ENCODE measurements around the gene HMCN2. TPM values are rescaled to one million over a fixed set of nuclear protein-coding genes. Genes with fewer than 3 reads are reported as not detected.

Gene HMCN2
- total RNA-seq, 1 experiment from 2014 or later, result 5.6 TPM

DNA sequence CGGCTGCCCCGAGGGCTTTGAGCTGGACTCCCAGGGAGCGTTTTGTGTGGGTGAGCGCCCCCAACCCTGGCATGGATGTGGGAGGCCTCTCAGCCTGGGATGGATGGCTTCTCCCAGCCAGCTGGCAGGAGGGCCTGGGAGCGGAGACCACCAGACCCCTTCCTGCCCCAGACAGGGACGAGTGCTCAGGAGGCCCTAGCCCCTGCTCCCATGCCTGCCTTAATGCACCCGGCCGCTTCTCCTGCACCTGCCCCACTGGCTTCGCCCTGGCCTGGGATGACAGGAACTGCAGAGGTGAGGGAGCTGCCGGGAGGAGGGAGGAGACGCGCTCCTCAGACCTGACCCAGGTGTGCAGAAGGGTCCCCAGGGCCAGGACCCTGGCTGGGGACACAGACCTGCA lies 161.8 kb downstream of the HMCN2 start (continued):
- TF ChIP-seq, protein P1, sequence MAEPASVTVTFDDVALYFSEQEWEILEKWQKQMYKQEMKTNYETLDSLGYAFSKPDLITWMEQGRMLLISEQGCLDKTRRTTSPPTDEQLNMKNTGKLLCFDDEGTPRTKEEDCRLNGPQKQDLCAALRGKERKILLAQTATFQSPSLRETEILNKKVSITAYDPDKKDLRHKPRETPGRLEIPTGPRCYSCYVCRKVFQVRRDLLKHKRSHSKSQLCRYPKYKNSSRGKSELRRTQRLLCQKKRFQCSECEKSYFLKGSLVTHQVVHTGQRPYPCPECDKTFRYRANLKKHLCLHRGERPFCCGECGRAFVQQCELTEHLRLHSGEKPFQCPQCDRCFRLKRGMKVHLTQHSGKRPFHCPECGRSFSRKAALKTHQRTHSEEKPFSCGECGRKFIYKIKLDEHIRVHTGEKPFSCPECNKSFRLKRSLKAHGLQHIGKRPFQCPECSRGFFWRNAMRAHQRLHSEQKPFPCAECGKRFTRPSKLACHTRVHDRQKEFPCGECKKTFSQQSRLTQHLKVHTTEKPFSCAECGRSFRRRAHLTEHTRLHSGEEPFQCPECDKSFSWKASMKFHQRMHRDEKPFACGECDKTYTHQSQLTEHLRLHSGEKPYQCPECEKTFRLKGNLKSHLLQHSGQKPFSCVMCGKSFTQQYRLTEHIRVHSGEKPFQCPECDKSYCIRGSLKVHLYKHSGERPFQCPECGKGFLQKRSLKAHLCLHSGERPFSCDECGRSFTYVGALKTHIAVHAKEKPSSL (CRISPR knock-in tag; conservative IDR thresholded peaks at IDR 0.05), result no peak
- TF ChIP-seq, protein P2, sequence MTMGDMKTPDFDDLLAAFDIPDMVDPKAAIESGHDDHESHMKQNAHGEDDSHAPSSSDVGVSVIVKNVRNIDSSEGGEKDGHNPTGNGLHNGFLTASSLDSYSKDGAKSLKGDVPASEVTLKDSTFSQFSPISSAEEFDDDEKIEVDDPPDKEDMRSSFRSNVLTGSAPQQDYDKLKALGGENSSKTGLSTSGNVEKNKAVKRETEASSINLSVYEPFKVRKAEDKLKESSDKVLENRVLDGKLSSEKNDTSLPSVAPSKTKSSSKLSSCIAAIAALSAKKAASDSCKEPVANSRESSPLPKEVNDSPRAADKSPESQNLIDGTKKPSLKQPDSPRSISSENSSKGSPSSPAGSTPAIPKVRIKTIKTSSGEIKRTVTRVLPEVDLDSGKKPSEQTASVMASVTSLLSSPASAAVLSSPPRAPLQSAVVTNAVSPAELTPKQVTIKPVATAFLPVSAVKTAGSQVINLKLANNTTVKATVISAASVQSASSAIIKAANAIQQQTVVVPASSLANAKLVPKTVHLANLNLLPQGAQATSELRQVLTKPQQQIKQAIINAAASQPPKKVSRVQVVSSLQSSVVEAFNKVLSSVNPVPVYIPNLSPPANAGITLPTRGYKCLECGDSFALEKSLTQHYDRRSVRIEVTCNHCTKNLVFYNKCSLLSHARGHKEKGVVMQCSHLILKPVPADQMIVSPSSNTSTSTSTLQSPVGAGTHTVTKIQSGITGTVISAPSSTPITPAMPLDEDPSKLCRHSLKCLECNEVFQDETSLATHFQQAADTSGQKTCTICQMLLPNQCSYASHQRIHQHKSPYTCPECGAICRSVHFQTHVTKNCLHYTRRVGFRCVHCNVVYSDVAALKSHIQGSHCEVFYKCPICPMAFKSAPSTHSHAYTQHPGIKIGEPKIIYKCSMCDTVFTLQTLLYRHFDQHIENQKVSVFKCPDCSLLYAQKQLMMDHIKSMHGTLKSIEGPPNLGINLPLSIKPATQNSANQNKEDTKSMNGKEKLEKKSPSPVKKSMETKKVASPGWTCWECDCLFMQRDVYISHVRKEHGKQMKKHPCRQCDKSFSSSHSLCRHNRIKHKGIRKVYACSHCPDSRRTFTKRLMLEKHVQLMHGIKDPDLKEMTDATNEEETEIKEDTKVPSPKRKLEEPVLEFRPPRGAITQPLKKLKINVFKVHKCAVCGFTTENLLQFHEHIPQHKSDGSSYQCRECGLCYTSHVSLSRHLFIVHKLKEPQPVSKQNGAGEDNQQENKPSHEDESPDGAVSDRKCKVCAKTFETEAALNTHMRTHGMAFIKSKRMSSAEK (CRISPR knock-in tag; IDR thresholded peaks at IDR 0.05; ENCODE audit: borderline replicate concordance), result no peak
- TF ChIP-seq, protein P3, sequence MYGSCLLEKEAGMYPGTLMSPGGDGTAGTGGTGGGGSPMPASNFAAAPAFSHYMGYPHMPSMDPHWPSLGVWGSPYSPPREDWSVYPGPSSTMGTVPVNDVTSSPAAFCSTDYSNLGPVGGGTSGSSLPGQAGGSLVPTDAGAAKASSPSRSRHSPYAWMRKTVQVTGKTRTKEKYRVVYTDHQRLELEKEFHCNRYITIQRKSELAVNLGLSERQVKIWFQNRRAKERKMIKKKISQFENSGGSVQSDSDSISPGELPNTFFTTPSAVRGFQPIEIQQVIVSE (CRISPR knock-in tag; IDR thresholded peaks at IDR 0.05; ENCODE audit: borderline replicate concordance), result no peak
- TF ChIP-seq, protein P4, sequence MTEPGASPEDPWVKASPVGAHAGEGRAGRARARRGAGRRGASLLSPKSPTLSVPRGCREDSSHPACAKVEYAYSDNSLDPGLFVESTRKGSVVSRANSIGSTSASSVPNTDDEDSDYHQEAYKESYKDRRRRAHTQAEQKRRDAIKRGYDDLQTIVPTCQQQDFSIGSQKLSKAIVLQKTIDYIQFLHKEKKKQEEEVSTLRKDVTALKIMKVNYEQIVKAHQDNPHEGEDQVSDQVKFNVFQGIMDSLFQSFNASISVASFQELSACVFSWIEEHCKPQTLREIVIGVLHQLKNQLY (CRISPR knock-in tag; IDR thresholded peaks at IDR 0.05), result no peak
- TF ChIP-seq CBFB (CRISPR knock-in tag; IDR thresholded peaks at IDR 0.05; ENCODE audit: low read depth), result no peak
- TF ChIP-seq, protein P5, sequence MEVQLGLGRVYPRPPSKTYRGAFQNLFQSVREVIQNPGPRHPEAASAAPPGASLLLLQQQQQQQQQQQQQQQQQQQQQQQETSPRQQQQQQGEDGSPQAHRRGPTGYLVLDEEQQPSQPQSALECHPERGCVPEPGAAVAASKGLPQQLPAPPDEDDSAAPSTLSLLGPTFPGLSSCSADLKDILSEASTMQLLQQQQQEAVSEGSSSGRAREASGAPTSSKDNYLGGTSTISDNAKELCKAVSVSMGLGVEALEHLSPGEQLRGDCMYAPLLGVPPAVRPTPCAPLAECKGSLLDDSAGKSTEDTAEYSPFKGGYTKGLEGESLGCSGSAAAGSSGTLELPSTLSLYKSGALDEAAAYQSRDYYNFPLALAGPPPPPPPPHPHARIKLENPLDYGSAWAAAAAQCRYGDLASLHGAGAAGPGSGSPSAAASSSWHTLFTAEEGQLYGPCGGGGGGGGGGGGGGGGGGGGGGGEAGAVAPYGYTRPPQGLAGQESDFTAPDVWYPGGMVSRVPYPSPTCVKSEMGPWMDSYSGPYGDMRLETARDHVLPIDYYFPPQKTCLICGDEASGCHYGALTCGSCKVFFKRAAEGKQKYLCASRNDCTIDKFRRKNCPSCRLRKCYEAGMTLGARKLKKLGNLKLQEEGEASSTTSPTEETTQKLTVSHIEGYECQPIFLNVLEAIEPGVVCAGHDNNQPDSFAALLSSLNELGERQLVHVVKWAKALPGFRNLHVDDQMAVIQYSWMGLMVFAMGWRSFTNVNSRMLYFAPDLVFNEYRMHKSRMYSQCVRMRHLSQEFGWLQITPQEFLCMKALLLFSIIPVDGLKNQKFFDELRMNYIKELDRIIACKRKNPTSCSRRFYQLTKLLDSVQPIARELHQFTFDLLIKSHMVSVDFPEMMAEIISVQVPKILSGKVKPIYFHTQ (CRISPR knock-in tag; IDR thresholded peaks at IDR 0.05), result no peak
- TF ChIP-seq ZNF138 (CRISPR knock-in tag; conservative IDR thresholded peaks at IDR 0.05), result no peak
- TF ChIP-seq MYBL2 (CRISPR knock-in tag; IDR thresholded peaks at IDR 0.05), result no peak

DNA sequence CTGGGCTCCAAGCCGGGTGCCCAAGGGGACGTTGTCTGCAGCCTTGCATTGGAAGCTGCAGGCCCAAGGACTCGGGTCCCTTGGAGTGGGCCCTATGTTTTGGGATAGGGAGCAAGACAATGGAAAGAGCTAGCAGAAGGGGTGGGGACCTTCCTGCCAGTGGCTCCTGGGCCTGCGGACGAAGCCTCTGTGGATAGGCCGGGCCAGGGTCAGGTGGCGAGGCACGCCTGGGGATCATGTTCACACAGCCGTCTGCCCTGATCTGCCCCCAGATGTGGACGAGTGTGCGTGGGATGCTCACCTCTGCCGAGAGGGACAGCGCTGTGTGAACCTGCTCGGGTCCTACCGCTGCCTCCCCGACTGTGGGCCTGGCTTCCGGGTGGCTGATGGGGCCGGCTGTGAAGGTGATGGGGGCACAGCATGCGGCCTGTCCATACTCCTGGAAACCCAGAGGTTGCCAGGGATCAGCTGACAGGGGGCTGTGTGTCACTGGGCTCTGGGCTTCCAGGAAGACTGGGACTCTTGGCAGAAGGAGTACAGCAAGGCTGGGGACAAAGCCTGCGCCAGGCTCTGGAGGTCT lies 162.6 kb downstream of the HMCN2 start:
- Mint-ChIP-seq H3K27me3 (ENCODE audit: low read depth) (peaks cover 11% of the 10 kb centered on the region), H3K36me3 (no peaks in the 10 kb centered on the region), H3K27ac (no peak overlapping the region), H3K4me1 (peaks cover 14% of the 10 kb centered on the region), H3K4me3 (no peak overlapping the region), H3K9me3 (no peaks in the 10 kb centered on the region)
- DNase-seq (ENCODE audit: low spot score) (no peak), ATAC-seq (no peak)
- ChIA-PET CTCF (interaction anchor here (0.9 kb wide), 1 partner anchor 101 kb away, joined by 4 read pairs; no protein-coding TSS in a partner anchor), POLR2A (no interaction called here)
- TF ChIP-seq ELF4 (CRISPR knock-in tag; IDR thresholded peaks at IDR 0.05; ENCODE audit: low read depth) (no peak), ZNF121 (CRISPR knock-in tag; IDR thresholded peaks at IDR 0.05) (no peak), ZNF232 (CRISPR knock-in tag; IDR thresholded peaks at IDR 0.05) (no peak)
- TF ChIP-seq, protein P6, sequence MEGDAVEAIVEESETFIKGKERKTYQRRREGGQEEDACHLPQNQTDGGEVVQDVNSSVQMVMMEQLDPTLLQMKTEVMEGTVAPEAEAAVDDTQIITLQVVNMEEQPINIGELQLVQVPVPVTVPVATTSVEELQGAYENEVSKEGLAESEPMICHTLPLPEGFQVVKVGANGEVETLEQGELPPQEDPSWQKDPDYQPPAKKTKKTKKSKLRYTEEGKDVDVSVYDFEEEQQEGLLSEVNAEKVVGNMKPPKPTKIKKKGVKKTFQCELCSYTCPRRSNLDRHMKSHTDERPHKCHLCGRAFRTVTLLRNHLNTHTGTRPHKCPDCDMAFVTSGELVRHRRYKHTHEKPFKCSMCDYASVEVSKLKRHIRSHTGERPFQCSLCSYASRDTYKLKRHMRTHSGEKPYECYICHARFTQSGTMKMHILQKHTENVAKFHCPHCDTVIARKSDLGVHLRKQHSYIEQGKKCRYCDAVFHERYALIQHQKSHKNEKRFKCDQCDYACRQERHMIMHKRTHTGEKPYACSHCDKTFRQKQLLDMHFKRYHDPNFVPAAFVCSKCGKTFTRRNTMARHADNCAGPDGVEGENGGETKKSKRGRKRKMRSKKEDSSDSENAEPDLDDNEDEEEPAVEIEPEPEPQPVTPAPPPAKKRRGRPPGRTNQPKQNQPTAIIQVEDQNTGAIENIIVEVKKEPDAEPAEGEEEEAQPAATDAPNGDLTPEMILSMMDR (IDR thresholded peaks at IDR 0.05), result no peak
- TF ChIP-seq, protein P7, sequence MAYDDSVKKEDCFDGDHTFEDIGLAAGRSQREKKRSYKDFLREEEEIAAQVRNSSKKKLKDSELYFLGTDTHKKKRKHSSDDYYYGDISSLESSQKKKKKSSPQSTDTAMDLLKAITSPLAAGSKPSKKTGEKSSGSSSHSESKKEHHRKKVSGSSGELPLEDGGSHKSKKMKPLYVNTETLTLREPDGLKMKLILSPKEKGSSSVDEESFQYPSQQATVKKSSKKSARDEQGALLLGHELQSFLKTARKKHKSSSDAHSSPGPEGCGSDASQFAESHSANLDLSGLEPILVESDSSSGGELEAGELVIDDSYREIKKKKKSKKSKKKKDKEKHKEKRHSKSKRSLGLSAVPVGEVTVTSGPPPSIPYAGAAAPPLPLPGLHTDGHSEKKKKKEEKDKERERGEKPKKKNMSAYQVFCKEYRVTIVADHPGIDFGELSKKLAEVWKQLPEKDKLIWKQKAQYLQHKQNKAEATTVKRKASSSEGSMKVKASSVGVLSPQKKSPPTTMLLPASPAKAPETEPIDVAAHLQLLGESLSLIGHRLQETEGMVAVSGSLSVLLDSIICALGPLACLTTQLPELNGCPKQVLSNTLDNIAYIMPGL (CRISPR knock-in tag; IDR thresholded peaks at IDR 0.05), result no peak
- TF ChIP-seq, protein P8, sequence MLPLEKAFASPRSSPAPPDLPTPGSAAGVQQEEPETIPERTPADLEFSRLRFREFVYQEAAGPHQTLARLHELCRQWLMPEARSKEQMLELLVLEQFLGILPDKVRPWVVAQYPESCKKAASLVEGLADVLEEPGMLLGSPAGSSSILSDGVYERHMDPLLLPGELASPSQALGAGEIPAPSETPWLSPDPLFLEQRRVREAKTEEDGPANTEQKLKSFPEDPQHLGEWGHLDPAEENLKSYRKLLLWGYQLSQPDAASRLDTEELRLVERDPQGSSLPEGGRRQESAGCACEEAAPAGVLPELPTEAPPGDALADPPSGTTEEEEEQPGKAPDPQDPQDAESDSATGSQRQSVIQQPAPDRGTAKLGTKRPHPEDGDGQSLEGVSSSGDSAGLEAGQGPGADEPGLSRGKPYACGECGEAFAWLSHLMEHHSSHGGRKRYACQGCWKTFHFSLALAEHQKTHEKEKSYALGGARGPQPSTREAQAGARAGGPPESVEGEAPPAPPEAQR (CRISPR knock-in tag; IDR thresholded peaks at IDR 0.05), result no peak
- TF ChIP-seq, protein P9, sequence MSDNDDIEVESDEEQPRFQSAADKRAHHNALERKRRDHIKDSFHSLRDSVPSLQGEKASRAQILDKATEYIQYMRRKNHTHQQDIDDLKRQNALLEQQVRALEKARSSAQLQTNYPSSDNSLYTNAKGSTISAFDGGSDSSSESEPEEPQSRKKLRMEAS (CRISPR knock-in tag; IDR thresholded peaks at IDR 0.05), result no peak

All from WTC11 (cell line).